ENCODE results near the gene NAT8. TPM values are rescaled to one million over a fixed set of nuclear protein-coding genes. Genes with fewer than 3 reads are reported as not detected.

The NAT8 gene
- total and polyA plus RNA-seq, 2 of the 8 experiments (the other 6 are each of a cell fraction or from before 2014, with no cell fraction given), result not detected

- TF ChIP-seq CHD7 (IDR thresholded peaks at IDR 0.05; ENCODE audit: insufficient replicate concordance, low read length) (no peak), GTF2F1 (IDR thresholded peaks at IDR 0.05; ENCODE audit: borderline replicate concordance, low read depth, low read length) (no peak), RNF2 (IDR thresholded peaks at IDR 0.05; ENCODE audit: borderline replicate concordance, low read depth, low read length, missing control alignments, poor library complexity, severe bottlenecking) (no peak), ZNF274 (IDR thresholded peaks at IDR 0.05; ENCODE audit: borderline replicate concordance, extremely low read depth, low read length) (no peak), POU5F1 (IDR thresholded peaks at IDR 0.05; ENCODE audit: low read depth, low read length) (no peak), E2F6 (IDR thresholded peaks at IDR 0.05) (no peak), SIN3A (conservative IDR thresholded peaks at IDR 0.05 in 1 of 2, IDR thresholded peaks at IDR 0.05 in 1 of 2; ENCODE audit: low read depth in 1 of 2, low read length in 2 of 2) (no peak), SP2 (IDR thresholded peaks at IDR 0.05; ENCODE audit: low read length) (no peak), SIX5 (IDR thresholded peaks at IDR 0.05; ENCODE audit: low read depth, low read length) (no peak), JUND (IDR thresholded peaks at IDR 0.05; ENCODE audit: low read length) (no peak), KDM4A (IDR thresholded peaks at IDR 0.05; ENCODE audit: low read depth, low read length, severe bottlenecking) (no peak)
These were observed 48.0 kb downstream of the NAT8 start (continued) for GRCh38 chr2:73594251-73594650.
